Body of pancreas (tissue), 4 donors: Measurements from ENCODE around the gene PHLDB3.

Experiments
- POLR2A ChIP-seq, 3 donors: fragments of 450-650 bp; IDR thresholded peaks; one replicate each; pipeline ENCODE4 v1.6.1; 2016; ENCODE audit warnings: antibody characterized with exemption in 3 of 3, mild to moderate bottlenecking in 2 of 3
- TF ChIP-seq, protein P1 (sequence below), 7 experiments: fragments of 450-650 bp in 4 of 7; fragments of 200-600 bp in 3 of 7; sonication (generic) in 3 of 7; IDR thresholded peaks; one replicate each; pipeline ENCODE4 v1.5.1; 2016 to 2019; ENCODE audit warnings: antibody characterized with exemption in 7 of 7

DNA sequence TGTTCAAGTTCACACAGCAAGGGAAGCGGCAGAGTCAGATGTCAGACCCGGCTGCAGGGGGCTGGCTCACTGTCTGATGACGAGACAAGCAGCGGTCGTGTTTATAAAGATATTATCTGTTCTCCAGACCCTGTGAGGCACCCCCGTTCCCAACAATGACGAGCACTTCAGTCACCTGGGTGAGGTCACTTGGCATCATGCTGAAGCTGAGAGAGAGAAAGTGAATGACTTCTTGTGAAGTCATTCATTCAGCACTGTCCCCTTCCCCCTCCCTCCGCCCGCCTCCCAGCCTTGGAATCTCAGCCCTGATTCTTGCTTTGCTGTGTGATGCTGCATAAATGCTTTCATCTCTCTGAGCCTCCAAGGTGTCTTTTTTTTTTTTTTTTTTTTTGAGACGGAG is 34.3 kb downstream of the PHLDB3 start:
- TF ChIP-seq POLR2A (IDR thresholded peaks at IDR 0.05): no peak
- TF ChIP-seq, protein P1, sequence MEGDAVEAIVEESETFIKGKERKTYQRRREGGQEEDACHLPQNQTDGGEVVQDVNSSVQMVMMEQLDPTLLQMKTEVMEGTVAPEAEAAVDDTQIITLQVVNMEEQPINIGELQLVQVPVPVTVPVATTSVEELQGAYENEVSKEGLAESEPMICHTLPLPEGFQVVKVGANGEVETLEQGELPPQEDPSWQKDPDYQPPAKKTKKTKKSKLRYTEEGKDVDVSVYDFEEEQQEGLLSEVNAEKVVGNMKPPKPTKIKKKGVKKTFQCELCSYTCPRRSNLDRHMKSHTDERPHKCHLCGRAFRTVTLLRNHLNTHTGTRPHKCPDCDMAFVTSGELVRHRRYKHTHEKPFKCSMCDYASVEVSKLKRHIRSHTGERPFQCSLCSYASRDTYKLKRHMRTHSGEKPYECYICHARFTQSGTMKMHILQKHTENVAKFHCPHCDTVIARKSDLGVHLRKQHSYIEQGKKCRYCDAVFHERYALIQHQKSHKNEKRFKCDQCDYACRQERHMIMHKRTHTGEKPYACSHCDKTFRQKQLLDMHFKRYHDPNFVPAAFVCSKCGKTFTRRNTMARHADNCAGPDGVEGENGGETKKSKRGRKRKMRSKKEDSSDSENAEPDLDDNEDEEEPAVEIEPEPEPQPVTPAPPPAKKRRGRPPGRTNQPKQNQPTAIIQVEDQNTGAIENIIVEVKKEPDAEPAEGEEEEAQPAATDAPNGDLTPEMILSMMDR (IDR thresholded peaks at IDR 0.05): no peak
